ENCODE data around the gene CEP128. TPM values are rescaled to one million over a fixed set of nuclear protein-coding genes. Genes with fewer than 3 reads are reported as not detected.

The CEP128 gene
- total RNA-seq, 1 donor from 2014 or later: 3.3 TPM

DNA sequence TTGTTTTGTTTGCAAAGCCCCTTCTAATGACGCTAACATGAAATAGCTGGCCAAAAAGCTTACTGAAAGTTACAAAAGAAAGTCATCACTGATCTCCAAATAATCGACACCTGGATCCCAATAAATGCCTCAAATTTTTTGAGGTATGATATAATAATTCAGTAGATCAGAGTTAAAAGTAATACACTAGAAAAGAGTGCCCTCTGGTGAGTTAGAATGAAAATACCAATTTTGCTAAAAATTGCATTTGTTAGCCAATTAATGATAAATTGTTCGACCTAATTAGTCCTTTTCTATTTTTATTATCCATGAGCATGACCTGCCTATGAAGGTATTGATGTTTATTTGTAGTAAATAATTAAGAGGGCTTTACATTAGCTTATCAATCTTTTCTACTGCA, 78.6 kb downstream of the CEP128 start:
- no peak overlapping the region for H3K27ac ChIP-seq
- H3K27me3 ChIP-seq: no peaks in the 10 kb centered on the region
- no peaks in the 10 kb centered on the region for H3K36me3 ChIP-seq
- H3K4me3 ChIP-seq: no peak overlapping the region
- intact Hi-C loops (cut with DNase I): no loop called here
- no peaks in the 10 kb centered on the region for H3K4me1 ChIP-seq
- no peak for DNase-seq (ENCODE audit: low spot score in 2 of 2)
- peaks cover 4 to 11% of the 10 kb centered on the region in 2 donors for H3K9me3 ChIP-seq
- TF ChIP-seq, protein P1, sequence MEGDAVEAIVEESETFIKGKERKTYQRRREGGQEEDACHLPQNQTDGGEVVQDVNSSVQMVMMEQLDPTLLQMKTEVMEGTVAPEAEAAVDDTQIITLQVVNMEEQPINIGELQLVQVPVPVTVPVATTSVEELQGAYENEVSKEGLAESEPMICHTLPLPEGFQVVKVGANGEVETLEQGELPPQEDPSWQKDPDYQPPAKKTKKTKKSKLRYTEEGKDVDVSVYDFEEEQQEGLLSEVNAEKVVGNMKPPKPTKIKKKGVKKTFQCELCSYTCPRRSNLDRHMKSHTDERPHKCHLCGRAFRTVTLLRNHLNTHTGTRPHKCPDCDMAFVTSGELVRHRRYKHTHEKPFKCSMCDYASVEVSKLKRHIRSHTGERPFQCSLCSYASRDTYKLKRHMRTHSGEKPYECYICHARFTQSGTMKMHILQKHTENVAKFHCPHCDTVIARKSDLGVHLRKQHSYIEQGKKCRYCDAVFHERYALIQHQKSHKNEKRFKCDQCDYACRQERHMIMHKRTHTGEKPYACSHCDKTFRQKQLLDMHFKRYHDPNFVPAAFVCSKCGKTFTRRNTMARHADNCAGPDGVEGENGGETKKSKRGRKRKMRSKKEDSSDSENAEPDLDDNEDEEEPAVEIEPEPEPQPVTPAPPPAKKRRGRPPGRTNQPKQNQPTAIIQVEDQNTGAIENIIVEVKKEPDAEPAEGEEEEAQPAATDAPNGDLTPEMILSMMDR (IDR thresholded peaks at IDR 0.05): no peak

DNA sequence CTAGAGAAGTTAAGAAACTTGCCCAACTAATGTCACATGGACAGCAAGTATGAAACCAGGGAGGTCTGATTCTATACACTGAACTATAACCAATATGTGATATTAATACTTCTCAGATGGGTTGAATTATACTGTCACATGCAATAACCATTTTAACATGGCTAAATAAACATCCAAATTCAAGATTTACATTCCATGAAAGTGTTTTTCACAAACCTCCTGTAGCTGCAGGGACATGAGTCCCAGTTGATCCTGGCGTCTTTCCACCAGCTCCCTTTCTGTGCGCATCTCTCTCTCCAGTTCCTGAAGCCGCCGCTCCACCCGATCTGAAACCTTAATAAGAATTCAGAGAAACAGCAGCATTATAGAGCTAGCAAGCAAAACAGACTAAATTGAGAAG, 79.0 kb downstream of the CEP128 start:
- DNase-seq (ENCODE audit: low spot score in 2 of 2): no peak

DNA sequence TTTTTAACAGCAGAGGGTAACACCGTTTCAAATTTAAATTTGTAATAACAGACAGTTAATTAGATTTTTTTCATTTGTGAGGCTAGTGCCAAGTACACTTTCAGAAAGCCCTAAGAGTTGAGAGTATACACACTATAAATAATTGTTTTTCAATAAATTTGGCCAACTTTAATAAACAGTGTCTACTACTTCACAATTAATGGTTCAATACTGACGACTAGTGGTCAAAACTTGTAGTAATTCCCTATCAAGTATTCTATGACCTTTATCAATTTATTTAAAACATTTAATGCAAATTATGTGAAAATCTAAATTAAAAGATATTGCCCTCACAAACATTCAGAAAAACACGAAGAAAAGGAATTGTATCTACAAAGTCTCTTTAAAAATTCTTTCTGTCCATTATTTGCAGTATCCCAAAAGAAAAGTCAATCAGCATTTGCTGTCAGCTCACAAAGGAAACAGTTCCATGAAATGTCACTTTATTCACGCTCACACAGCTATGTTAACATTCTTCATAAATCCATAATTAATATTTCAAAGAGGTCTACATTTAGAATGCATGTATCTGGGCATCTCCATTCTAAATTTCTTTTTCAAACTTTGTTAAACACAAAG, 91.2 kb downstream of the CEP128 start:
- no peaks in the 10 kb centered on the region for H3K36me3 ChIP-seq
- intact Hi-C loops (cut with DNase I): loop anchor here (5.0 to 10.0 kb wide), 2 partner anchors 793 to 1886 kb away; no protein-coding TSS in a partner anchor
- H3K27ac ChIP-seq: no peak overlapping the region
- no peaks in the 10 kb centered on the region for H3K9me3 ChIP-seq
- DNase-seq (ENCODE audit: low spot score in 2 of 2): no peak
- H3K4me3 ChIP-seq: no peak overlapping the region
- no peaks in the 10 kb centered on the region for H3K27me3 ChIP-seq
- no peaks in the 10 kb centered on the region for H3K4me1 ChIP-seq
- TF ChIP-seq, protein P1 (IDR thresholded peaks at IDR 0.05): peak; percentile 23 to 64 (median 46)

More for the DNA sequence above, 79.0 kb downstream of the CEP128 start:
- H3K9me3 ChIP-seq: peaks cover under 1 to 7% of the 10 kb centered on the region in 2 donors
- TF ChIP-seq, protein P1 (IDR thresholded peaks at IDR 0.05): no peak
- H3K27ac ChIP-seq: no peak overlapping the region
- no peaks in the 10 kb centered on the region for H3K4me1 ChIP-seq
- intact Hi-C loops (cut with DNase I): no loop called here
- no peaks in the 10 kb centered on the region for H3K27me3 ChIP-seq
- no peaks in the 10 kb centered on the region for H3K36me3 ChIP-seq
- no peak overlapping the region for H3K4me3 ChIP-seq

DNA sequence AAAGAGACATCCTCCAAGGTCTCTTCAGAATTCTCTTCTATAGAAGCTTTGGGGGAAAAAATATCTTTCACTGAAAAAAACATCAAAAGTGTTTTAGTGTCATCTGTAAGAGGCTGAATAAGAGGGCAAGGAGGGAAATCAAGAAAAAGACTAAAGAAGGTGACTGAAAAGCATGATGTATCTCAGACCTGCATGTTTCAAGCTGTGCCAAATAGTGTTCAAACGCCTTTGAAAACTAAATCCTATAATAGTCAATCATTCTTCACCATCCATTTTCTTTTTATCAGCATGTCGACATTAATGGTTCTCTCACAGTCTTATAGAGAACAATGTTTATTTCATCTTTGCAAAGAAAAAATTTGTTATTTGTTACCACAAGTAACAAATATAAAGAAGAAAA, 94.5 kb downstream of the CEP128 start:
- Histone ChIP-seq H3K36me3 (no peaks in the 10 kb centered on the region), H3K4me3 (no peak overlapping the region), H3K9me3 (no peaks in the 10 kb centered on the region), H3K4me1 (peaks cover 0 to 5% of the 10 kb centered on the region in 2 donors), H3K27me3 (no peaks in the 10 kb centered on the region), H3K27ac (no peak overlapping the region)
- DNase-seq (ENCODE audit: low spot score in 2 of 2): no peak
- intact Hi-C loops (cut with DNase I): no loop called here
- TF ChIP-seq, protein P1 (IDR thresholded peaks at IDR 0.05): no peak

DNA sequence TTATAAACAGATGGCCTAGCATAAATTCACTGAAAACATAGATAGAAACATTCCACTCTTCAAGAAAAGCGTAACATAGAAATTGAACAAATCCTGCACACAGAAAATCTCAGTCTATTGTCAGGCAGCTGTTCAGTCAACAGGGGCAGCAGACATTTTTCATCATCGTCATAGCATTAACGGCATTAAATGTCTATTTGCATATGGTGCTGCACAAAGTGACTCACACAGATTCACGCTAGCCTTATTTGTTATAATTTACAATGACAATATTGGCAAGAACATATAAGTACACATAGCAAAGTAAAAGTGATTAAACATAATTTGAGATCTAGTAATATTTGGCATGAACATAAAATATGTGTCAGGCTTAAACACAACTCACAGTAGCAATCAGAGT, 95.7 kb downstream of the CEP128 start:
- intact Hi-C loops (cut with DNase I): no loop called here
- H3K36me3 ChIP-seq: no peaks in the 10 kb centered on the region
- H3K9me3 ChIP-seq: no peaks in the 10 kb centered on the region
- peaks cover 0 to 5% of the 10 kb centered on the region in 2 donors for H3K4me1 ChIP-seq
- H3K4me3 ChIP-seq: no peak overlapping the region
- TF ChIP-seq, protein P1 (IDR thresholded peaks at IDR 0.05): no peak
- H3K27me3 ChIP-seq: no peaks in the 10 kb centered on the region
- H3K27ac ChIP-seq: no peak overlapping the region
- no peak for DNase-seq (ENCODE audit: low spot score in 2 of 2)

Measured in ascending aorta (tissue), 2 donors.